CD4-positive, alpha-beta T cell (primary cell): ENCODE measurements around the gene HOMER3. TPM values are rescaled to one million over a fixed set of nuclear protein-coding genes. Genes with fewer than 3 reads are reported as not detected.

ENCODE experiments used
- ATAC-seq: fragments of 200-7000 bp; cut with Tn5 transposase; one replicate; pipeline ENCODE4 v1.10.0; 2022; ENCODE audit warnings: mild to moderate bottlenecking; ENCODE audit not compliant: poor library complexity
- CTCF ChIA-PET: fragments of 350-600 bp; sonication (Branson Sonifier 250); formaldehyde crosslinking; loops from one replicate; lab custom pipeline; 2021; ENCODE audit warnings: antibody characterized with exemption, inconsistent platforms; lab: Charles Lee
- POLR2A ChIA-PET: fragments of 350-600 bp; sonication (Branson Sonifier 250); formaldehyde crosslinking; loops from one replicate; lab custom pipeline; 2021; ENCODE audit warnings: antibody characterized with exemption, inconsistent platforms; lab: Charles Lee
- DNase-seq, 14 experiments: peaks; one replicate each; pipeline ENCODE4 v3.0.0-alpha.2; 2013 to 2020; ENCODE audit warnings: mixed read lengths in 2 of 14
- H3K27ac ChIP-seq, 2 donors: one replicate each; pipeline versions ENCODE4 v1.5.1 to v1.7.0; 2013; ENCODE audit warnings: low read length in 2 of 2, low read depth in 1 of 2, mild to moderate bottlenecking in 1 of 2
- H3K27me3 ChIP-seq, 2 experiments: 1 replicate in 1 of 2; 2 replicates in 1 of 2; pipeline versions ENCODE4 v1.6.1 to v1.7.0; 2013; ENCODE audit warnings: low read length in 2 of 2, control low read depth in 1 of 2, mild to moderate bottlenecking in 1 of 2, moderate library complexity in 1 of 2; ENCODE audit not compliant: insufficient read depth in 2 of 2, control insufficient read depth in 1 of 2
- H3K36me3 ChIP-seq: one replicate; pipeline ENCODE4 v1.6.1; 2013; ENCODE audit warnings: low read length, control low read depth; ENCODE audit not compliant: insufficient read depth
- H3K4me1 ChIP-seq: one replicate; pipeline ENCODE4 v1.6.1; 2013; ENCODE audit warnings: low read length, control low read depth; ENCODE audit not compliant: insufficient read depth
- H3K4me3 ChIP-seq: one replicate; pipeline ENCODE4 v1.5.1; 2013; ENCODE audit warnings: mild to moderate bottlenecking, low read length, moderate library complexity
- H3K9me3 ChIP-seq, 2 experiments: 1 replicate in 1 of 2; 2 replicates in 1 of 2; pipeline versions ENCODE4 v1.6.1 to v1.7.0; 2013; ENCODE audit warnings: low read length in 2 of 2, mild to moderate bottlenecking in 2 of 2, control low read depth in 1 of 2, moderate library complexity in 1 of 2; ENCODE audit not compliant: control insufficient read depth in 1 of 2, insufficient read depth in 1 of 2
- H3K27ac Mint-ChIP-seq: one replicate; pipeline ENCODE4 v1.8.0; 2020; ENCODE audit warnings: mixed read lengths
- H3K27me3 Mint-ChIP-seq: one replicate; pipeline ENCODE4 v1.8.0; 2021; ENCODE audit warnings: mixed read lengths
- H3K36me3 Mint-ChIP-seq: one replicate; pipeline ENCODE4 v1.8.0; 2021; ENCODE audit warnings: low read depth, mixed read lengths
- H3K4me1 Mint-ChIP-seq: one replicate; pipeline ENCODE4 v1.8.0; 2021; ENCODE audit warnings: low read depth, mixed read lengths
- H3K4me3 Mint-ChIP-seq: one replicate; pipeline ENCODE4 v1.8.0; 2020; ENCODE audit warnings: mild to moderate bottlenecking, mixed read lengths
- H3K9me3 Mint-ChIP-seq: one replicate; pipeline ENCODE4 v1.8.0; 2020; ENCODE audit warnings: mixed read lengths
- intact Hi-C, 2 experiments: fragments of 100-400 bp; cut with DNase I in 1 of 2; cut with micrococcal nuclease in 1 of 2; formaldehyde crosslinking; loops; one replicate each; pipeline versions ENCODE4 v1.15.1 to v1.9.0; 2023 to 2025; cut with DNase I, micrococcal nuclease
- polyA plus RNA-seq, 2 donors: library from polyadenylated mRNA; unstranded; fragments of 120-200 nt; gene quantifications; one replicate each; pipeline ENCODE4 v1.2.1, GENCODE V29; 2013
- total RNA-seq, 174 experiments: library from RNA in 2 of 174; stranded (reverse) in 2 of 174; gene quantifications; one replicate each; pipeline ENCODE4 v1.2.3 and lab custom pipeline; 2021 to 2026
- TF ChIP-seq, protein P1 (sequence below): fragments of 200-600 bp; IDR thresholded peaks from one replicate; pipeline ENCODE4 v1.8.0; 2022; ENCODE audit warnings: antibody characterized with exemption, mild to moderate bottlenecking

Gene HOMER3
- total RNA-seq (1 to 10 TPM; 1.1 TPM), total RNA-seq (lab: John Stamatoyannopoulos, UW) (0 to 1.7 (median 0.42) reads per million in 172 experiments)
- 4.0 TPM for polyA plus RNA-seq (2013, experiment 1 of 2)
- 6.1 TPM for polyA plus RNA-seq (2013, experiment 2 of 2)

DNA sequence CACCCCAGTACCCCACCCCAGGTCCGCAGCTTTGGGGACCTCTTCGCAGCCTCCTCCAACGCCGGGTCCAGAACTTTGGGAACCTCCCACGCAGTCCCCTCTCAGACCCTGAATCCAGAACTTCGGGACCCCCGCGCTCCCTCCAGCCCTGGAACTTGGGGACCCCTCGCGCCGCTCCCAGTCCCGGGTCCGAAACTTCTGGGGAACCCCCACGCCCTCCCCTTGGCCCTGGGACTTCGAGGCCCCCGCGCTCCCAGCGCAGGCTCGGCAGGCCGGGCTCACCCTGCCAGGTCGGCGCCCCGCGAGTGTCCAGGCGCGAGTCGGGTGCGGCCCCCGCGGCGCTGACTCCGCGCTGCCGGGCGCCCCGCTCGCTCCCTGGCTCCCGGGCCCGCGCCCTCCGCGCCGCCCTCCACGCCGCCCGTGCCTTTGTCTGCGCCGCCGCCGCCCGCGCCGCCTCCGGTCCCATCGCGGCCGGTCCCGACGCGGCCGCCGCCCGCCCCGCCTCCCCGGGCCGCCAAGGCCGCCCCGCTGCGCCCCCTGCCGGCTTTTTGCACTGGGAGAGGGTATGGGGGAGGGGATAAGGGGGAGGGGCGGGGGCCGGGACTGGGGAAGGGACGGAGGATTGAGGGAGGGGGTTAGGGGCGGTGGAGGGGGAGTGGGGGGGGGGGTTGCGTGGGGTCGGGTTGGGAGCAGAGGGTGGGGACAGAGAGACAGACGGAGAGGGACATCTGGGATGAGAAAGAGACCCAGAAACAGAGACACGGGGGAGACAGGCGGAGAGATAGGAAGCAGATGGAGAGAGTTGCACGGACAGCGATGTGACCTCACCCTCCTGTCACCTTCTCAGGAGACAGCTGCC, at the start of gene HOMER3:
TSS of gene HOMER3 (minus strand) at position 449 of the 859 bp plus-strand sequence. CDS start 2,235 bp downstream, outside the sequence.
- TF ChIP-seq, protein P1, sequence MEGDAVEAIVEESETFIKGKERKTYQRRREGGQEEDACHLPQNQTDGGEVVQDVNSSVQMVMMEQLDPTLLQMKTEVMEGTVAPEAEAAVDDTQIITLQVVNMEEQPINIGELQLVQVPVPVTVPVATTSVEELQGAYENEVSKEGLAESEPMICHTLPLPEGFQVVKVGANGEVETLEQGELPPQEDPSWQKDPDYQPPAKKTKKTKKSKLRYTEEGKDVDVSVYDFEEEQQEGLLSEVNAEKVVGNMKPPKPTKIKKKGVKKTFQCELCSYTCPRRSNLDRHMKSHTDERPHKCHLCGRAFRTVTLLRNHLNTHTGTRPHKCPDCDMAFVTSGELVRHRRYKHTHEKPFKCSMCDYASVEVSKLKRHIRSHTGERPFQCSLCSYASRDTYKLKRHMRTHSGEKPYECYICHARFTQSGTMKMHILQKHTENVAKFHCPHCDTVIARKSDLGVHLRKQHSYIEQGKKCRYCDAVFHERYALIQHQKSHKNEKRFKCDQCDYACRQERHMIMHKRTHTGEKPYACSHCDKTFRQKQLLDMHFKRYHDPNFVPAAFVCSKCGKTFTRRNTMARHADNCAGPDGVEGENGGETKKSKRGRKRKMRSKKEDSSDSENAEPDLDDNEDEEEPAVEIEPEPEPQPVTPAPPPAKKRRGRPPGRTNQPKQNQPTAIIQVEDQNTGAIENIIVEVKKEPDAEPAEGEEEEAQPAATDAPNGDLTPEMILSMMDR, result peak; percentile 10
- Histone ChIP-seq H3K9me3 (peaks cover 0 to 7% of the 10 kb centered on the region in 2 experiments), H3K36me3 (no peaks in the 10 kb centered on the region), H3K4me3 (peak within 1 kb of the TSS; percentile 46), H3K27ac (no peak within 1 kb of the TSS), H3K27me3 (peaks cover 16 to 22% of the 10 kb centered on the region in 2 experiments), H3K4me1 (peaks cover 18% of the 10 kb centered on the region)
- ChIA-PET CTCF (no interaction called here), POLR2A (no interaction called here)
- DNase-seq (peak; percentile 58 to 89 (median 76)), ATAC-seq (peak; percentile 91)
- Mint-ChIP-seq H3K27ac (no peak within 1 kb of the TSS), H3K36me3 (no peaks in the 10 kb centered on the region), H3K4me1 (peaks cover 9% of the 10 kb centered on the region), H3K4me3 (peak within 1 kb of the TSS; percentile 60), H3K9me3 (no peaks in the 10 kb centered on the region), H3K27me3 (peaks cover 32% of the 10 kb centered on the region)
- intact Hi-C loops, result loop anchor here in 1 of 2 experiments (2.0 to 5.0 kb wide), 2 partner anchors 20 to 489 kb away; no protein-coding TSS in a partner anchor

DNA sequence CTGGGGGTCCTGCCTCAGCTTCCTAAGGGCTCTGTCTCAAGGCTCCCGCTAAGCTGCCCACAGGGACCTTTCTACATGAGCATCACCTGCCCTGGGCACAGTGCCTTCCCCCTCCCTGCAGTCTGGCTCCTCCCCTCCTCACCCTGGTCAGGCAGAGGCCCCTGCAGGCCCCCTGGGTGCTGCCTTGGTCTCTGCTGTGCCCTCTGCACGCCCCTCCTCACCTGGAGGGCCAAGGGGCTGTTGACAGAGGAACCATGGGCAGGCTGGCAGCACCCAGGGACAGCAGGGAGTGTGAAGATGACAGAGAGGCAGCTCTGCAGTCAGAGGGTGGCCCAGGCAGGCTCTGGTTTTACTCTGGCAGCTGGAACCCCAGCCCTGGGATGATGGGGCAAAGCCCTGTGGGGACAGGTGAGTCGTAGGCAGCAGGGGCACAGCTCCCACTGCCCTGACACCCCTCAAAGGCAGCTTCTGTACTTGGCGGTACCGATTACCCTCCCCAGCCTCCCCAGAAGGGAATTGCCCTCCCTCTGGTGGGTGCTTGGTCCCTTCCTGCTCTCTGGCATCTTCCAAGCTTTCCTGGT, 49.2 kb upstream of the HOMER3 start:
- Mint-ChIP-seq H3K27ac (no peak overlapping the region), H3K4me1 (no peaks in the 10 kb centered on the region), H3K9me3 (no peaks in the 10 kb centered on the region), H3K4me3 (no peak overlapping the region), H3K27me3 (peaks cover 8% of the 10 kb centered on the region), H3K36me3 (peaks cover 33% of the 10 kb centered on the region)
- ATAC-seq (no peak), DNase-seq (no peak)
- Histone ChIP-seq H3K27me3 (no peaks in the 10 kb centered on the region), H3K36me3 (peaks cover 34% of the 10 kb centered on the region), H3K9me3 (no peaks in the 10 kb centered on the region), H3K27ac (no peak overlapping the region), H3K4me1 (no peaks in the 10 kb centered on the region), H3K4me3 (no peak overlapping the region)
- CTCF ChIA-PET, result no interaction called here
- TF ChIP-seq, protein P1, result no peak
- POLR2A ChIA-PET, result no interaction called here
- intact Hi-C loops, result no loop called here

- ChIA-PET POLR2A (no interaction called here), CTCF (no interaction called here)
- no peaks in the 10 kb centered on the region for H3K27me3 ChIP-seq
- no peak overlapping the region for H3K27ac Mint-ChIP-seq
- ATAC-seq, result no peak
- H3K4me3 Mint-ChIP-seq, result no peak overlapping the region
- peaks cover 8% of the 10 kb centered on the region for H3K27me3 Mint-ChIP-seq
- peaks cover 25% of the 10 kb centered on the region for H3K36me3 ChIP-seq
- H3K9me3 Mint-ChIP-seq, result no peaks in the 10 kb centered on the region
- H3K4me1 Mint-ChIP-seq, result no peaks in the 10 kb centered on the region
- intact Hi-C loops, result no loop called here
- TF ChIP-seq, protein P1, result no peak
- no peaks in the 10 kb centered on the region for H3K9me3 ChIP-seq
- no peaks in the 10 kb centered on the region for H3K4me1 ChIP-seq
- no peak overlapping the region for H3K4me3 ChIP-seq
- peaks cover 29% of the 10 kb centered on the region for H3K36me3 Mint-ChIP-seq
- DNase-seq, result no peak
- H3K27ac ChIP-seq, result no peak overlapping the region
These were observed 48.3 kb upstream of the HOMER3 start for GRCh38 chr19:18989316-18989715.
